HT1080 (cell line): ENCODE results near the gene SIM2. TPM values are rescaled to one million over a fixed set of nuclear protein-coding genes. Genes with fewer than 3 reads are reported as not detected.

Experiments
- DNase-seq: peaks from one replicate; pipeline ENCODE4 v3.0.0-alpha.2; 2015; ENCODE audit warnings: low read depth
- total RNA-seq: library from RNA; depleted of rRNA; stranded (reverse); fragments of >200 nt; shearing (Covaris generic); gene quantifications from 2 replicates; pipeline ENCODE4 v1.2.3, GENCODE V29; 2014

The SIM2 gene
- total RNA-seq, 1 experiment from 2014 or later = 2.3 TPM

GRCh38 chr21:36700295-36700970 is 1.5 kb downstream of the SIM2 start:
- no peak for DNase-seq

- DNase-seq = no peak
These were observed 2.2 kb downstream of the SIM2 start for GRCh38 chr21:36700971-36701755.

GRCh38 chr21:36701756-36702621 is 3.1 kb downstream of the SIM2 start:
- no peak for DNase-seq

- DNase-seq = no peak
These were observed 3.7 kb downstream of the SIM2 start for GRCh38 chr21:36702622-36702968.

GRCh38 chr21:36703123-36703522 is 4.2 kb downstream of the SIM2 start:
- no peak for DNase-seq

GRCh38 chr21:36703626-36704280 is 4.8 kb downstream of the SIM2 start:
- DNase-seq = no peak

- DNase-seq = no peak
These were observed 5.5 kb downstream of the SIM2 start for GRCh38 chr21:36704281-36704957.

GRCh38 chr21:36704958-36705678 is 6.2 kb downstream of the SIM2 start:
- no peak for DNase-seq

GRCh38 chr21:36705679-36706481 is 7.0 kb downstream of the SIM2 start:
- DNase-seq = no peak

- no peak for DNase-seq
These were observed 7.6 kb downstream of the SIM2 start for GRCh38 chr21:36706482-36706852.

- no peak for DNase-seq
These were observed 8.2 kb downstream of the SIM2 start for GRCh38 chr21:36706951-36707762.

- no peak for DNase-seq
These were observed 8.9 kb downstream of the SIM2 start for GRCh38 chr21:36707763-36708285.

- no peak for DNase-seq
These were observed 9.5 kb downstream of the SIM2 start for GRCh38 chr21:36708286-36709029.

GRCh38 chr21:36709030-36709867 is 10.3 kb downstream of the SIM2 start:
- no peak for DNase-seq

- no peak for DNase-seq
These were observed 11.2 kb downstream of the SIM2 start for GRCh38 chr21:36709868-36710728.

GRCh38 chr21:36710729-36711048 is 11.8 kb downstream of the SIM2 start:
- DNase-seq = no peak
